NCI-H1105 (cell line): ENCODE data around the gene DLG1.

ENCODE experiments used
- DNase-seq: peaks from one replicate; lab custom pipeline; 2025; lab: John Stamatoyannopoulos, UW

Gene DLG1

GRCh38 chr3:196997311-196997710 lies 301.1 kb downstream of the DLG1 start:
- DNase-seq = no peak

- no peak for DNase-seq
Observed at GRCh38 chr3:196996454-196997265, 301.8 kb downstream of the DLG1 start.

GRCh38 chr3:196995646-196996355 lies 302.6 kb downstream of the DLG1 start:
- DNase-seq = no peak

GRCh38 chr3:196995027-196995426 lies 303.4 kb downstream of the DLG1 start:
- no peak for DNase-seq

GRCh38 chr3:196994056-196994455 lies 304.4 kb downstream of the DLG1 start:
- no peak for DNase-seq
